DND-41 (cell line): ENCODE results near the gene ASPSCR1.
A peak's percentile ranks its signal among the peaks of the same experiment; 100 is the strongest.

Experiments used
- ATAC-seq: fragments of 200-7000 bp; cut with Tn5 transposase; 3 replicates; pipeline ENCODE4 v1.9.1; 2021; ENCODE audit warnings: low read depth; ENCODE audit not compliant: insufficient read depth
- DNase-seq: peaks from one replicate; pipeline ENCODE4 v3.0.0-alpha.2; 2020
- H2AFZ ChIP-seq: 2 replicates; pipeline ENCODE4 v1.6.0; 2012; ENCODE audit warnings: low read depth, low read length
- H3K27ac ChIP-seq: 2 replicates; pipeline ENCODE4 v1.5.1; 2012; ENCODE audit warnings: low read length, inconsistent platforms
- H3K27me3 ChIP-seq: fragments of 200-600 bp; sonication (generic); 2 replicates; pipeline ENCODE4 v1.6.0; 2012; ENCODE audit warnings: low read length, mild to moderate bottlenecking, inconsistent platforms; ENCODE audit not compliant: insufficient read depth, poor library complexity
- H3K36me3 ChIP-seq: 2 replicates; pipeline ENCODE4 v1.5.1; 2012; ENCODE audit warnings: low read length, inconsistent platforms; ENCODE audit not compliant: insufficient read depth
- H3K4me1 ChIP-seq: 2 replicates; pipeline ENCODE4 v1.5.1; 2012; ENCODE audit warnings: mild to moderate bottlenecking, low read length; ENCODE audit not compliant: insufficient read depth
- H3K4me2 ChIP-seq: 2 replicates; pipeline ENCODE4 v1.6.0; 2012; ENCODE audit warnings: mild to moderate bottlenecking, moderate library complexity, low read length, inconsistent platforms; ENCODE audit not compliant: insufficient read depth
- H3K4me3 ChIP-seq, 2 experiments: fragments of 200-600 bp in 1 of 2; shearing (Covaris generic) in 1 of 2; 2 replicates each; pipeline ENCODE4 v1.5.1; 2012 to 2016; ENCODE audit warnings: inconsistent platforms in 2 of 2, low read length in 2 of 2, mild to moderate bottlenecking in 2 of 2, low read depth in 1 of 2, moderate library complexity in 1 of 2
- H3K79me2 ChIP-seq: 2 replicates; pipeline ENCODE4 v1.6.0; 2012; ENCODE audit warnings: low read length, inconsistent platforms; ENCODE audit not compliant: insufficient read depth
- H3K9ac ChIP-seq: 2 replicates; pipeline ENCODE4 v1.6.0; 2012; ENCODE audit warnings: low read depth, mild to moderate bottlenecking, inconsistent platforms, low read length, moderate library complexity
- H3K9me3 ChIP-seq: 2 replicates; pipeline ENCODE4 v1.5.1; 2012; ENCODE audit warnings: low read length, moderate library complexity, mild to moderate bottlenecking, inconsistent platforms; ENCODE audit not compliant: insufficient read depth, severe bottlenecking
- H4K20me1 ChIP-seq: 2 replicates; pipeline ENCODE4 v1.6.0; 2012; ENCODE audit warnings: low read length; ENCODE audit not compliant: insufficient read depth
- EZH2 ChIP-seq: IDR thresholded peaks from 3 replicates; pipeline ENCODE4 v1.6.1; 2012; ENCODE audit warnings: borderline replicate concordance, low read depth, mild to moderate bottlenecking, moderate library complexity, low read length, inconsistent platforms; ENCODE audit not compliant: severe bottlenecking
- TF ChIP-seq, protein P1 (sequence below): IDR thresholded peaks from 2 replicates; pipeline ENCODE4 v1.5.1; 2012; ENCODE audit warnings: borderline replicate concordance, low read length, moderate library complexity, mild to moderate bottlenecking; ENCODE audit not compliant: poor library complexity, severe bottlenecking; ENCODE audit errors: extremely low read depth

ASPSCR1 gene

DNA sequence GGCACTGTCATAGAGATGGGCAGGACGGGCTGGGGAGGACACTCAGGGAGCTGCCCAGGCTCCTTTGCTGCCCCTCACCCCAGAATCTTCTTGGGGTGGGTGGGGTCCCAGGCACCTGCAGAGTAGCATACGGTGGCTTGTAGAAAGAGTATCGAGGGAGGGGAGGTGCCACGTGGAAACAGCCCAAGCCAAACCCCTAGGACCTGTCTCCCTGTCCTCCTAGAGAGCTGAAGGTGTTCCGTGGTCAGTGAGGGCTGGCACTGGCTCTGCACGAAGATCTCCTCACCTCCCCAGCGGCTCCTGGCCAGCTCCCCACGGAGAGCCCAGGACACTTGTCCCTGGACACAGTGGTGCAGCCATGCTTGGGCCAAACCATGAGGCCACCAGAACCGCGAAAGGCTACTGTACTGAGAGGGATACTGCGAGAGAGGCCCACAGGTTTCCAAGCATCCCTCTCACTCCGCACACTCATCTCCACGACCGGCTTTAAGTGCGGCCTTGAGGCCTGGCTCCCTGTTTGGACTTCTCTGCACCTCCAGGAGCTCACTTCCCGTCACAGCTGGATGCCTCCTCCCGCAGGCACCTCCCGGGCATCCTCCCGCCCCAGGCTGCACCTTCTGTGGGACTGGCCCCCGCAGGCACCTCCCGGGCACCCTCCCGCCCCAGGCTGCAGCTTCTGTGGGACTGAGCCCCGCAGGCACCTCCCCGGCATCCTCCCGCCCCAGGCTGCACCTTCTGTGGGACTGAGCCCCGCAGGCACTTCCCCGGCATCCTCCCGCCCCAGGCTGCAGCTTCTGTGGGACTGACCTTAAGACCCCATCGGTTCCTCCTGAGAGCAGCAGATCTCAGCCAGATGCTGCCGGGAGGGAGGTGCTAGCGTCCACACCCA, 47.9 kb upstream of the ASPSCR1 start:
- TF ChIP-seq EZH2 = no peak
- TF ChIP-seq, protein P1, sequence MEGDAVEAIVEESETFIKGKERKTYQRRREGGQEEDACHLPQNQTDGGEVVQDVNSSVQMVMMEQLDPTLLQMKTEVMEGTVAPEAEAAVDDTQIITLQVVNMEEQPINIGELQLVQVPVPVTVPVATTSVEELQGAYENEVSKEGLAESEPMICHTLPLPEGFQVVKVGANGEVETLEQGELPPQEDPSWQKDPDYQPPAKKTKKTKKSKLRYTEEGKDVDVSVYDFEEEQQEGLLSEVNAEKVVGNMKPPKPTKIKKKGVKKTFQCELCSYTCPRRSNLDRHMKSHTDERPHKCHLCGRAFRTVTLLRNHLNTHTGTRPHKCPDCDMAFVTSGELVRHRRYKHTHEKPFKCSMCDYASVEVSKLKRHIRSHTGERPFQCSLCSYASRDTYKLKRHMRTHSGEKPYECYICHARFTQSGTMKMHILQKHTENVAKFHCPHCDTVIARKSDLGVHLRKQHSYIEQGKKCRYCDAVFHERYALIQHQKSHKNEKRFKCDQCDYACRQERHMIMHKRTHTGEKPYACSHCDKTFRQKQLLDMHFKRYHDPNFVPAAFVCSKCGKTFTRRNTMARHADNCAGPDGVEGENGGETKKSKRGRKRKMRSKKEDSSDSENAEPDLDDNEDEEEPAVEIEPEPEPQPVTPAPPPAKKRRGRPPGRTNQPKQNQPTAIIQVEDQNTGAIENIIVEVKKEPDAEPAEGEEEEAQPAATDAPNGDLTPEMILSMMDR = no peak
- Histone ChIP-seq H3K4me3 (0 out of 4 replicates have a peak overlapping the region, but pooled peaks of 1 of the 2 experiments have one; percentile 75), H3K9me3 (no peaks in the 10 kb centered on the region), H3K79me2 (peaks cover 30% of the 10 kb centered on the region), H3K27ac (no peak overlapping the region), H3K27me3 (no peaks in the 10 kb centered on the region), H3K4me2 (peak overlapping the region; percentile 90), H4K20me1 (peaks cover 22% of the 10 kb centered on the region), H3K36me3 (no peaks in the 10 kb centered on the region; the same call in 1 of the 2 replicates), H2AFZ (no peak overlapping the region), H3K4me1 (peaks cover 37% of the 10 kb centered on the region), H3K9ac (peak overlapping the region; percentile 88; the same call in 1 of the 2 replicates)
- ATAC-seq (no peak), DNase-seq (no peak)

DNA sequence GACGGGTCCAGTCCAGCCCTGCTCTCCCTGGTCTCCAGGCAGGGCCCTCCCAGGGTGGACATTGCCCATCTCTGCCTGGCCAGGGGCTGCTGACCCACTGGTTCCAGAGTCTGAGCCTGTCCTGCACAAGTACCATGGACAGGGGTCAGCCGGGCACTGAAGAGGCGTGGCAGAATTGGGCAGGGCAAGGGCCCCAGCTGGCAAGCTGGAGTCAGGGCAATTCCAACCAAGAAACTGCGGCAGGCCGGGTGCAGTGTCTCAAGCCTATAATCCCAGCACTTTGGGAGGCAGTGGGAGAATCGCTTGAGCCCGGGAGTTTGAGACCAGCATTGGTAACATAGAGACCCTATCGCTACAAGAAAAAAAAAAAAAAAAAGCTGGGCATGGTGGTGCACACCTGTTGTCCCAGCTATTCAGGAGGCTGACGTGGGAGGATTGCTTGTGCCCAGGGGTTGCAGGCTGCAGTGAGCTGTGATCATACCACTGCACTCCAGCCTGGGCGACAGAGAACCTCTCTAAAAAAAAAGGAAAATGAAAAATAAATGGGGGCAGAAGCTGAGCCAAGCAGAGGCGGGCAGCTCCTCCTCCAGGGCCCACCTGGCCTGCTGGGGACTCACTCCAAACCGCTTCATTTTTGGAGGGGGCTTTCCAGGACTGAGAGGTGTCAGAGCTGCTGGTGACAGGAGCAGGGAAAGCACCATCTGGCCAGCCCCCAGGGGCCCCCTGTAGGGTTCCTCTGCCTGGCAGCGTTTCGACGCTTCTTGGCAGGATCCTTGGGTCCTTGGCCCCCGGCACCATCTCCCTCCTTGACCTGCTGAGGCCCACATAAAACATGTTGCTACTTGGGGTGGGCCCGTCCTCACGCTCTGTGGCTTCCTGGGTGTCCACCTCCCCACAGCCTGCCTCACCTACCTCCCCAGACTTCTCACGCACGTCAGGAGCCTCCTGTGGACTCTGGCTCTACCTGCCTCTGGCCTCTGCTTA, 47.0 kb upstream of the ASPSCR1 start:
- TF ChIP-seq, protein P1 = no peak
- TF ChIP-seq EZH2 = no peak
- DNase-seq (no peak), ATAC-seq (no peak)
- Histone ChIP-seq H3K4me2 (no peak overlapping the region), H3K27me3 (no peaks in the 10 kb centered on the region), H3K9ac (no peak overlapping the region), H2AFZ (no peak overlapping the region), H3K79me2 (peaks cover 20% of the 10 kb centered on the region), H3K27ac (no peak overlapping the region), H4K20me1 (peaks cover 13% of the 10 kb centered on the region), H3K4me1 (peaks cover 28% of the 10 kb centered on the region), H3K4me3 (no peak overlapping the region), H3K9me3 (no peaks in the 10 kb centered on the region), H3K36me3 (no peaks in the 10 kb centered on the region; the same call in 1 of the 2 replicates)

DNA sequence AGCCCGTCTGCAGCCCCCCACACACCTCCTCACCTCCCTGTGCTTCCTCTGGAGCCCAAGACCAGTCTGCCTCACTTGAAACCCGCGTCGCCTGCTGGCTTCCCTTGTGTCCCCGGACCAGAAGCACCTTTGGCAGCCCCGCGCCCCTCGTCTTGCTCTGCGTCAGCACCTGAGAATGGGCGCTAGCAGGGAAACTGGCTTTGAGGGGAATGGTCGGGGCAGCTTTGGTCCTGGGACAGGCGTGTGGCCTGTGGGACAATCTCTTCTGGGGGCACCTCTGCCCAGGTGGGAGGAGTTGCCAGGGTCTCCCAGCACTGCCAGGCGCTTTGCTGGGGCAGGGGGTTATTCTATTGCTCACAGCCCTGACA, 46.3 kb upstream of the ASPSCR1 start:
- Histone ChIP-seq H3K9ac (no peak overlapping the region), H3K79me2 (peaks cover 14% of the 10 kb centered on the region), H2AFZ (no peak overlapping the region), H3K27me3 (no peaks in the 10 kb centered on the region), H3K4me1 (peaks cover 22% of the 10 kb centered on the region), H3K36me3 (no peaks in the 10 kb centered on the region; the same call in 1 of the 2 replicates), H3K4me3 (no peak overlapping the region), H3K9me3 (no peaks in the 10 kb centered on the region), H3K4me2 (no peak overlapping the region), H4K20me1 (peaks cover 8% of the 10 kb centered on the region), H3K27ac (no peak overlapping the region)
- ATAC-seq (no peak), DNase-seq (no peak)
- TF ChIP-seq, protein P1 = no peak
- TF ChIP-seq EZH2 = no peak
